GM19239 (cell line): ENCODE results near the gene LAMC1.

ENCODE experiments used
- DNase-seq: peaks from one replicate; pipeline ENCODE4 v3.0.0; 2011; ENCODE audit warnings: low spot score; ENCODE audit not compliant: insufficient read length
- FAIRE-seq: peaks from 2 replicates; lab custom pipeline; 2011; peaks lifted over from hg19 to GRCh38; lab: Jason Lieb, UNC

The LAMC1 gene

GRCh38 chr1:183019139-183019740 lies 4.0 kb upstream of the LAMC1 start:
- FAIRE-seq (no peak), DNase-seq (no peak)

- no peak for FAIRE-seq
- DNase-seq, result no peak
These were observed 3.4 kb upstream of the LAMC1 start for GRCh38 chr1:183019860-183020259.

GRCh38 chr1:183021405-183022201 lies 1.6 kb upstream of the LAMC1 start:
- FAIRE-seq (no peak), DNase-seq (no peak)

- FAIRE-seq (peak; percentile 93), DNase-seq (peak; percentile 69)
These were observed 746 bp upstream of the LAMC1 start for GRCh38 chr1:183022202-183023145.

GRCh38 chr1:183023601-183024316 lies 539 bp downstream of the LAMC1 start:
- FAIRE-seq (peak; percentile 51), DNase-seq (peak; percentile 56)

- no peak for DNase-seq
- FAIRE-seq, result peak; percentile 56
These were observed 1.2 kb downstream of the LAMC1 start for GRCh38 chr1:183024317-183025009.

DNA sequence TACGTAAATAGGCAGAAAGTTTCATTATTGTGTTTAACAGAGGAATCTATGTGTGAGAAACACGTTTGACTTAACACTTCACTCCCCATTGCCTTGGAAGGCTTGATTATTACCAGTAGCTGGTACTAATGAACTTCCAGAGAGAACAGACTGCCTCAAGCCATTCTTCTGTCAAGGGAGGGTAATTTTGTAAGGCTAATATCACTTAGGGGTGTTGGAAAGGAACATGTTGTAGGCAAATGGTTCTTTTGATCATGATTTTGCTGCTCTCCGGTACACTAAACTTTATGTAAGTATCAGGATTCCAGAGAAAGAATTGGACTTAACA lies 1.8 kb downstream of the LAMC1 start:
- DNase-seq (no peak), FAIRE-seq (no peak)

- peak; percentile 47 for FAIRE-seq
- DNase-seq, result no peak
These were observed 2.9 kb downstream of the LAMC1 start for GRCh38 chr1:183025782-183026774.

DNA sequence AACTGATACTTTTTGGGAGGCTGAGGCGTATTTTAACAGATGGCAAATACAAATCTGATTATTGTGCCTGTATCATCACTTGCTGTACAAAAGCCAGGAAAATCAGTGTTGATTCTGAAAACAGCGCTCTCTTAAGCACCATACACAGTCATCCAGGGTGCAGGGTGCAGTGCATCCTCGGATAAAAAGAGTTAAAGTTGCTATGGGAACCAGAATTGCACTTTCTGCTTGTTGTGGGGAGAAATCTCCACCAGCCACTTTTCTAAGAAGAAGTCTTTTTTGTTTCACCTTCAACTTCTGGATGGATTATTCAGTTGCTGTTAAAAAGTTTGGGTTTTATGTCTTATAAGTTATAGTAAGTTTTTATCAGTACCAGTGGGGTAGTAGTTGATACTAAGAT lies 3.8 kb downstream of the LAMC1 start:
- DNase-seq (no peak), FAIRE-seq (peak; percentile 84)

- FAIRE-seq (peak; percentile 62), DNase-seq (no peak)
These were observed 4.6 kb downstream of the LAMC1 start for GRCh38 chr1:183027791-183028190.

DNA sequence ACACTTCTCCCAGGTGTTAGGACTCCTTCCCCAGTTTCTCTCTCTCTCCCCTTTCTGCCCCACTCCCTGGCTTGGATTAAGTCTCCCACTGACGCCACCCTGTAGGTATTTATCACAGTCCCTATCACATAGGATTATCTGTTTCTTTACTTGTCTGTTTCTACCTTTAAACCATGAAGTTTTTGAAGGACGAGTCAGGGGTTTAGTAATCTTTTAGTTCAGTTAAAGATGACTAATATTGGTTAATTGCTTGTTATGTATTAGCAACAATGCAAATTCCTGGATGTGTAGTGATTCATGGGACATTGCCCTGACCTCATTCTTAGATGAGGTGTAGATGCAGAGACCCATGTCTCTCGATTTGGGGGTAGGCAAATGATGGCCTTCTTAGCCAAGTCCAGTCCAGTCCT lies 6.4 kb downstream of the LAMC1 start:
- FAIRE-seq, result no peak
- DNase-seq, result no peak

DNA sequence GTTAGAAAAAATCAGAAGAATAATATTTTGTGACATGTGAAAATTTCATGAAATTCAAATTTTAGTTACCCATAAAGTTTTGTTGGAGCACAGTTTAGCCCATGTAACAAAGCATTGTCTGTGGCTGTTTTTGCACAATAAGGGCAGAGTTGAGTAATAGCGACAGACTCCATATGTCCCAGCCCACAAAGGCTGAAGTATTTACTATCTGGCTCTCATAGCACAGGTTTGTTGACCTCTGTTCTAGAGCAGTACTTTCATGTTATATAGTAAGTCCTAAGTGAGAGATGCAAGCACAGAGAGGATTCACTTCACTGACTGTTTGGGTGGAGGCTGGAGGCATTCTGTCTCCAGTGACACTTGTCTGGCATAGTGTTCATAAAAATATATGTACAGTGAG lies 6.8 kb downstream of the LAMC1 start:
- FAIRE-seq (no peak), DNase-seq (no peak)

DNA sequence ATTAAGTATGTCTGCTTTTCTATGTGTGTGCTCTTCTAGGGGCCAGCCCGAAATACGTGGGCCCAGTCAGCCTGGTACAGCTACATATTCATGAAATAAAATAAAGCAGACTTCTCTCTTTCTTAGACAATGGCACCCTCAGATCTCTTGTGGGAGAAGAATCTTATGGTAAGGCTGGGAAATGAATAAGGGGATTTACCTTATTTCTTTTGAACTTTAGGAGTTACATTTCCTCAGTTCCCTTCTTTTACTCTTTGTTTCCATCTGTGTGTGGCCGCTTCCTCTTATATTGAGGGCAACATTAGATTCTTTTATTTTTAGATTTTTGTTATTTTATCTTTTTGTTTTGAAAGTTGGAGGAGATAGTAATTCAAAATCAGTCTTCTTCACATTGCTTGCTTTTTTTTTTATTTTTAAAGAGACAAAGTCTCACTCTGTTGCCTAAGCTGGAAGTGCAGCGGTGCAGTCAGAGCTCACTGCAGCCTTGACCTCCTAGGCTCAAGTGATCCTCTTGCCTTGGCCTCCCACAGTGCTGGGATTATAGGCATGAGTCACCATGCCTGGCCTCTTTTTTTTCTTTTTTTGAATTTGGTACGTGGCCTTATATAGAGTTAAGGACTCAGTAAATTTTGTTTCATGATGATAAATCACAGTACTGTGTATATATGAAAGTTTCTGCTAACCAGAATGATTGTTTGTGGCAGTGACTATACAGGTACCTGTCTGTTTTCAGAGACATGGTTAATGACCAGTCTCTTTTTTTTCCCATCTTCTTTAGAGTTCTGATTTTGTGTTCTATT lies 9.1 kb downstream of the LAMC1 start:
- no peak for FAIRE-seq
- no peak for DNase-seq

- FAIRE-seq, result peak; percentile 87
- DNase-seq, result no peak
These were observed 10.0 kb downstream of the LAMC1 start for GRCh38 chr1:183033205-183033604.

DNA sequence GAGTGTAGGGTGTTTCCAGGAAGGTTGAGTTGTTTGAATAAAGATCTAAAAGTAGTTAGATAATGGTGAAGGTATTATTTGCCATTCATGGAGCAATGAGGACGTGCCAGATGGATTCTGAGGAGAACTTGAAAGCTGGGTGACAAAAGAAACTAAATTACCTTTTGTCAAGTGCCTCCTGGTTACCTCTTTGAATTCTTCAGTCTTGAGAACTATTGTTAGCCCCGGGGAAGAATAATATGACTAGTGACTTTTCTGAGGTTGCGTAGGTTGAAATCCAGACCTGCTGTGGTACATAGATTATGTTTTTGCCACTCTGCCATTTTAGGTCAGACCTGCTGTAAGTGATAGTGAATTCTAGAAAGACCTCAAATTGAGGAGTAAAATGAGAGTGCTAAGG lies 11.5 kb downstream of the LAMC1 start:
- DNase-seq (no peak), FAIRE-seq (no peak)

- FAIRE-seq, result no peak
These were observed 15.2 kb downstream of the LAMC1 start for GRCh38 chr1:183038333-183038866.

DNA sequence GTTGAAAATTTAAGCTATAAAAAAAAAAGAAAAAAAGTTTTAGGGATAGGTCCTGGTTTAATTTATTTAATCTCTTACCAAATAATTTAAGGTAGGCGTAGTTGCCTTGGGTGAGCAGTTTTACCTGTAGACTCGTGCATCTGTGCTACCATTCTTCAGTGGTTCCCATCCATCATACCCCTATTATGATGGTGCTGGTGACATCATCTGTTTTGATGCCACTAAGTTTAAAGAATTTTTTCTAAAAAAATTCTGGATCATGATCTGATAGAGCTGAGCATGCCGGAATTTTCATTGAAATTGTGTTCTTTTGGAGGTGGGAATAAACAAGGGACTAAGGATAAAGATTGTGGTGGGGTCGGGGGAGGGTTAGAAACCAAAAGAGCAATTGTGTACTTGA lies 15.7 kb downstream of the LAMC1 start:
- FAIRE-seq (no peak), DNase-seq (no peak)

More at GRCh38 chr1:183038333-183038866, 15.2 kb downstream of the LAMC1 start:
- DNase-seq, result no peak
